ENCODE results near the gene ATP6V0B. TPM values are rescaled to one million over a fixed set of nuclear protein-coding genes. Genes with fewer than 3 reads are reported as not detected.
A peak's percentile ranks its signal among the peaks of the same experiment; 100 is the strongest.

Gene ATP6V0B
- total and polyA plus RNA-seq, 3 donors from 2014 or later = 102 to 222 (median 173) TPM

DNA sequence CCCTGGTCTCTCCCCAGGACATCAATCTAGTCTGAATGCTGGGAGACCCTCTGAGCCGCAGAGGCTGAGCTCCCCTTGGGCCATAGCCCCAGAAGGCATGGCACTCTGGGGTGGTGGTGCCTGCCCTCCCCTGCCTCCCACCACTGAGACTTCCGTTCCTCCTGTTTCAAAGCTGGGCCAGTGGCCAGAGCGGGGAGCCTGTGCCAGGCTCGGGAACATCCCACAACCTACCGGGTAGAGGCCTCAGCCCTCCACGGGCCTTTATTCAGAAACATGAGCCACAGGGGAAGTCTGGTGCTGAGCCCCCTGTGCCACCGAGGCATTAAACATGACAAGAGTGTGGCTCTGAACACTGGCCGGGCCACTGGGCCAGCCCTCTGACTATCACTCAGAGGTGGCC, 24.7 kb downstream of the ATP6V0B start:
- intact Hi-C loops (cut with DNase I; ENCODE audit: low total_unique reads) = no loop called here
- Histone ChIP-seq H3K4me3 (no peak overlapping the region), H3K4me1 (peaks cover 5% of the 10 kb centered on the region), H3K27ac (no peak overlapping the region), H3K27me3 (no peaks in the 10 kb centered on the region), H3K9me3 (no peaks in the 10 kb centered on the region), H3K36me3 (ENCODE audit: low read depth, missing control alignments) (no peaks in the 10 kb centered on the region)
- DNase-seq = peak; percentile 60
- WGBS, 2 donors = 68 to 74% methylated on average over 5 to 8 of the region's 8 CpGs
- TF ChIP-seq, protein P1, sequence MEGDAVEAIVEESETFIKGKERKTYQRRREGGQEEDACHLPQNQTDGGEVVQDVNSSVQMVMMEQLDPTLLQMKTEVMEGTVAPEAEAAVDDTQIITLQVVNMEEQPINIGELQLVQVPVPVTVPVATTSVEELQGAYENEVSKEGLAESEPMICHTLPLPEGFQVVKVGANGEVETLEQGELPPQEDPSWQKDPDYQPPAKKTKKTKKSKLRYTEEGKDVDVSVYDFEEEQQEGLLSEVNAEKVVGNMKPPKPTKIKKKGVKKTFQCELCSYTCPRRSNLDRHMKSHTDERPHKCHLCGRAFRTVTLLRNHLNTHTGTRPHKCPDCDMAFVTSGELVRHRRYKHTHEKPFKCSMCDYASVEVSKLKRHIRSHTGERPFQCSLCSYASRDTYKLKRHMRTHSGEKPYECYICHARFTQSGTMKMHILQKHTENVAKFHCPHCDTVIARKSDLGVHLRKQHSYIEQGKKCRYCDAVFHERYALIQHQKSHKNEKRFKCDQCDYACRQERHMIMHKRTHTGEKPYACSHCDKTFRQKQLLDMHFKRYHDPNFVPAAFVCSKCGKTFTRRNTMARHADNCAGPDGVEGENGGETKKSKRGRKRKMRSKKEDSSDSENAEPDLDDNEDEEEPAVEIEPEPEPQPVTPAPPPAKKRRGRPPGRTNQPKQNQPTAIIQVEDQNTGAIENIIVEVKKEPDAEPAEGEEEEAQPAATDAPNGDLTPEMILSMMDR (IDR thresholded peaks at IDR 0.05) = no peak
- no peak for TF ChIP-seq POLR2A (IDR thresholded peaks at IDR 0.05)

DNA sequence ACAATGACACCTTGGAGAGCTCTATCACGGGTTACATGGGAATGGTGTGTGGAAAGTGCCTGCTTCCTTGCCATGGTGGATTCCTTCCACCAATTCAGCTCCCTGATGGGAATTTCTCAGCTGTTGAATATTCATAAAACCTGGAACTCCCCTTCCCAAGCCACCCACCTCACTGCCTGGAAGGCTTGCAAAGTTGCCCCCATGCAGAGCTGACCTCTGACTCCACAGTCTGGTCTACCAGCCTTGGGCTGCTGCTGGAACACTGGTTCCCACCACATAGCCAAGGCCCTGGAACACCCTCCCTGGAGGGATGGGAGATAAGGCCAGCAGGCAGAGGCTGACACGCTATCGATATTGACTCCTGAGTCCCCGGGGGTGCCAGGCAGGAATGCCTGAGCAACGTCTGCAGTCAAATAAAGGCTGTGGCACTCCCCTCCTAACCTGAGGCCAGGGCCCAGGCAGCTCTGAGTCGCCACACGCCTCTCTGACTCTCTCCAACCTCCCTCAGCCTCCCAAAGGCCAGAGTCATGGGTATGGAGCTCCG, 25.4 kb downstream of the ATP6V0B start:
- Histone ChIP-seq H3K27me3 (no peaks in the 10 kb centered on the region), H3K36me3 (ENCODE audit: low read depth, missing control alignments) (no peaks in the 10 kb centered on the region), H3K4me3 (no peak overlapping the region), H3K4me1 (peaks cover 5% of the 10 kb centered on the region), H3K9me3 (no peaks in the 10 kb centered on the region), H3K27ac (no peak overlapping the region)
- intact Hi-C loops (cut with DNase I; ENCODE audit: low total_unique reads) = no loop called here
- DNase-seq = no peak
- WGBS, 2 donors = 64 to 88% methylated on average over 4 to 8 of the region's 8 CpGs
- TF ChIP-seq POLR2A (IDR thresholded peaks at IDR 0.05) = no peak
- TF ChIP-seq, protein P1 (IDR thresholded peaks at IDR 0.05) = no peak

DNA sequence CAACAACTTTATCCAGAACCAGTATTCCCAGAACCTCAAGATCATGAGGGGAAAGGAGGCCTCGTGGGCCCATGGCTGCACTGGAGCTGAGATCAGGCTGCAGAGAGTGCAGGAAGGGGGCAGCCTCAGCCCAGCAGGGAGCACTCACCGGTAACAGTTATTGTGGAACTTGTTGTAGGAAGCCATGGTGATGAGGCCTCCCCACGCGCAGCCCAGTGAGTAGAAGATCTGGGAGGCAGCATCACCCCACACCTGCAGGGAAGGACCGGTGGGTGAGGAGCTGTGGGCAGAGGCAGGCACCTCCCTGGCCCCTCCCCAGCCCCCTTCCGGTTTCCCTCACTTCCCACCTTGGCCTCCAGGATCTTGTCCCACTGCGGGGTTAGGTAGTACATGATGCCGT, 27.4 kb downstream of the ATP6V0B start:
- Histone ChIP-seq H3K9me3 (no peaks in the 10 kb centered on the region), H3K4me1 (peaks cover 5% of the 10 kb centered on the region), H3K27ac (no peak overlapping the region), H3K27me3 (no peaks in the 10 kb centered on the region), H3K4me3 (no peak overlapping the region), H3K36me3 (ENCODE audit: low read depth, missing control alignments) (no peaks in the 10 kb centered on the region)
- TF ChIP-seq, protein P1 (IDR thresholded peaks at IDR 0.05) = no peak
- no peak for TF ChIP-seq POLR2A (IDR thresholded peaks at IDR 0.05)
- 87 to 88% methylated on average over 5 to 8 of the region's 8 CpGs for WGBS, 2 donors
- intact Hi-C loops (cut with DNase I; ENCODE audit: low total_unique reads) = no loop called here
- no peak for DNase-seq

DNA sequence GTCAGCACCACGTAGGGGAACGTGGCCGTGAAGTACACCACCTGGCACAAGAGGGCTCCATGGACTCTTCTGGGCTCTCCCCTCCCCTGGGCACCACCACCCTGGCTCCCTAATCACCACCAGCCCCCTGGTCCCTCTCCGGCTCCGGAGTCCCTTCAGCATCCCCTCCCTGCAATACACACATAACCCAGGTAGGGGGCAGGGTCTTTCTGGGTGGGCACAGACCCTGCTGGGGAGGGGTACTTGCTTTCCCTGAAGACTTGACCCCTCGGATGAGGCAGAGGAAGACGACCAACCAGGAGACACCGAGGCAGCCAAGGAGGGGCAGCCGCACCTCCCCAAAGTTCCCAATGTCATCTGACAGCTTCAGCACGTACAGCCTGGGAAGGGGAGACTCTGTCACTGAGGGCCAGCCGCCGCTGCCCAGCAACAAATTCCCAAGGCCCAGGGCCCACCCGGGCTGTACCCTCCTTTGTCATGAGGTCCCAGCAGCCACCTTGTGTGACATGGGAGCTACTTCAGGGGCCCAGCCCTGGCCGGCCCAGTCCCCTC, 27.9 kb downstream of the ATP6V0B start:
- Histone ChIP-seq H3K9me3 (no peaks in the 10 kb centered on the region), H3K4me3 (no peak overlapping the region), H3K27ac (no peak overlapping the region), H3K27me3 (no peaks in the 10 kb centered on the region), H3K4me1 (peaks cover 5% of the 10 kb centered on the region), H3K36me3 (ENCODE audit: low read depth, missing control alignments) (no peaks in the 10 kb centered on the region)
- intact Hi-C loops (cut with DNase I; ENCODE audit: low total_unique reads) = no loop called here
- 83 to 91% methylated on average over 2 to 14 of the region's 14 CpGs for WGBS, 2 donors
- no peak for DNase-seq
- TF ChIP-seq, protein P1 (IDR thresholded peaks at IDR 0.05) = no peak
- TF ChIP-seq POLR2A (IDR thresholded peaks at IDR 0.05) = no peak

DNA sequence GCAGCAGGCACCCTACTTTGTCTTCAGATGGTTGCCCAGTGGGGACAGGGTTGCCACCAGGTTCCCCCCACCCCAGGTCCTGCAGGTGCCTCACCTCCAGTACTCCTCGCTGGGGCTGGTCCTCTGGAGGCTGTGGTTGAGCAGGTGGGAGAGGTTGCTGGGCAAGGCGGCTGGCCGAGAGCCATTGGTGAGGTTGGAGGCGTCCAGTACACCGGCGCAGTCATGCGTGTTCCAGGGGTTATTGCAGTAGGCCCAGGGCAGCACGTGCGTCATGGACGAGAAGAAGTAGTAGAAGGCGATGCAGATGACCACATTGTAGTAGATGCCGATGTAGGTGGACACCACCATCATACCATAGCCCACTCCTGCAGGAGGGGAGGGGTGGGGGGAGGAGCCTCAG, 33.5 kb downstream of the ATP6V0B start:
- DNase-seq = no peak
- H3K36me3 ChIP-seq (ENCODE audit: low read depth, missing control alignments) = no peaks in the 10 kb centered on the region
- H3K9me3 ChIP-seq = no peaks in the 10 kb centered on the region
- H3K4me3 ChIP-seq = no peak overlapping the region
- intact Hi-C loops (cut with DNase I; ENCODE audit: low total_unique reads) = no loop called here
- WGBS, 2 donors = 89 to 96% methylated on average over 11 to 12 of the region's 12 CpGs
- H3K4me1 ChIP-seq = no peaks in the 10 kb centered on the region
- no peak for TF ChIP-seq POLR2A (IDR thresholded peaks at IDR 0.05)
- no peak overlapping the region for H3K27ac ChIP-seq
- no peaks in the 10 kb centered on the region for H3K27me3 ChIP-seq

Measured in testis (tissue), 3 donors.